HepG2 (cell line): ENCODE results near the gene EI24. TPM values are rescaled to one million over a fixed set of nuclear protein-coding genes. Genes with fewer than 3 reads are reported as not detected.

Experiments used
- ATAC-seq: fragments of 200-7000 bp; cut with Tn5 transposase; 3 replicates; pipeline ENCODE4 v1.9.1; 2020; ENCODE audit warnings: mild to moderate bottlenecking, moderate library complexity
- BruUV-seq: library from RNA; stranded (reverse); fragments of 400-500 nt; replicated peaks from 2 replicates; lab custom pipeline; 2021; lab: Mats Ljungman, UMichigan
- CTCF ChIA-PET: fragments of 300-600 bp; formaldehyde crosslinking; extraction: SDS; loops from one replicate; lab custom pipeline; 2021; ENCODE audit warnings: low total read pairs, inconsistent platforms, low intra/inter-chr PET ratio; lab: Yijun Ruan, JAX
- POLR2A ChIA-PET: fragments of 350-600 bp; sonication (Branson Sonifier 250); formaldehyde crosslinking; loops from one replicate; lab custom pipeline; 2020; ENCODE audit warnings: antibody characterized with exemption, inconsistent platforms; lab: Yijun Ruan, JAX
- DNase-seq: peaks from one replicate; pipeline ENCODE4 v3.0.0-alpha.2; 2015; ENCODE audit warnings: low spot score
- FAIRE-seq: peaks from 3 replicates; lab custom pipeline; 2011; peaks lifted over from hg19 to GRCh38; lab: Jason Lieb, UNC
- H2AFZ ChIP-seq: one replicate; pipeline ENCODE4 v1.6.1; 2011; ENCODE audit warnings: low read length, inconsistent platforms
- H3K27ac ChIP-seq: fragments of 300-600 bp; 3 replicates; pipeline ENCODE4 v1.8.0; 2011; ENCODE audit warnings: mixed run types, mild to moderate bottlenecking, mixed read lengths, low read length, inconsistent platforms; ENCODE audit not compliant: insufficient read depth; ENCODE audit errors: extremely low read length
- H3K27me3 ChIP-seq, 2 experiments: fragments of 200-600 bp in 1 of 2; 2 replicates in 1 of 2; 3 replicates in 1 of 2; pipeline versions ENCODE4 v1.6.0 to v1.8.0; 2011; ENCODE audit warnings: low read length in 2 of 2, mild to moderate bottlenecking in 2 of 2, moderate library complexity in 2 of 2, inconsistent platforms in 1 of 2; ENCODE audit not compliant: insufficient read depth in 2 of 2, control insufficient read depth in 1 of 2
- H3K36me3 ChIP-seq, 2 experiments: fragments of 200-600 bp in 1 of 2; replicated peaks in 1 of 2; 2 replicates in 1 of 2; 3 replicates in 1 of 2; pipeline versions ENCODE4 v1.5.1 to v1.8.0; 2011; ENCODE audit warnings: low read length in 2 of 2, inconsistent platforms in 1 of 2; ENCODE audit not compliant: insufficient read depth in 2 of 2, control insufficient read depth in 1 of 2
- H3K4me1 ChIP-seq: 2 replicates; pipeline ENCODE4 v1.5.1; 2012; ENCODE audit warnings: low read length, inconsistent platforms; ENCODE audit not compliant: insufficient read depth
- H3K4me2 ChIP-seq: 2 replicates; pipeline ENCODE4 v1.6.0; 2011; ENCODE audit warnings: low read depth, low read length, inconsistent platforms
- H3K4me3 ChIP-seq, 3 experiments: fragments of 200-600 bp in 1 of 3; sonication (generic), shearing (Covaris generic) in 1 of 3; replicated peaks in 1 of 3; 2 replicates each; pipeline ENCODE4 v1.5.1; 2011 to 2016; ENCODE audit warnings: low read length in 3 of 3, inconsistent platforms in 2 of 3, low read depth in 2 of 3, mild to moderate bottlenecking in 2 of 3, control low read depth in 1 of 3, mixed read lengths in 1 of 3; ENCODE audit not compliant: insufficient read depth in 1 of 3
- H3K79me2 ChIP-seq: one replicate; pipeline ENCODE4 v1.6.1; 2011; ENCODE audit warnings: low read length, inconsistent platforms; ENCODE audit not compliant: insufficient read depth
- H3K9ac ChIP-seq: 2 replicates; pipeline ENCODE4 v1.6.0; 2011; ENCODE audit warnings: mild to moderate bottlenecking, low read depth, low read length, inconsistent platforms; ENCODE audit not compliant: insufficient read depth
- H3K9me3 ChIP-seq: 2 replicates; pipeline ENCODE4 v1.5.1; 2012; ENCODE audit warnings: mild to moderate bottlenecking, low read length
- H4K20me1 ChIP-seq: 2 replicates; pipeline ENCODE4 v1.6.0; 2011; ENCODE audit warnings: inconsistent platforms, mild to moderate bottlenecking, low read length, moderate library complexity; ENCODE audit not compliant: insufficient read depth
- CREBL2 ChIP-seq: sonication (generic); formaldehyde crosslinking; IDR thresholded peaks from 2 replicates; pipeline ENCODE4 v1.8.1; 2023; ENCODE audit warnings: missing genetic modification reagents, mild to moderate bottlenecking, borderline replicate concordance
- E2F5 ChIP-seq: sonication (generic); formaldehyde crosslinking; conservative IDR thresholded peaks from 2 replicates; pipeline ENCODE4 v1.4.0; 2020; ENCODE audit warnings: missing genetic modification reagents
- HMGA1 ChIP-seq: sonication (generic); formaldehyde crosslinking; conservative IDR thresholded peaks from 2 replicates; pipeline ENCODE4 v1.4.0; 2020; ENCODE audit warnings: missing genetic modification reagents
- IRF2 ChIP-seq: IDR thresholded peaks from 2 replicates; pipeline ENCODE4 v1.6.1; 2018; ENCODE audit warnings: missing genetic modification reagents, missing compliant biosample characterization
- MIER3 ChIP-seq: IDR thresholded peaks from 2 replicates; pipeline ENCODE4 v1.6.1; 2016; ENCODE audit warnings: missing compliant biosample characterization, borderline replicate concordance
- PHF21A ChIP-seq: sonication (generic); formaldehyde crosslinking; IDR thresholded peaks from 2 replicates; pipeline ENCODE4 v1.5.0; 2020; ENCODE audit warnings: mild to moderate bottlenecking, missing genetic modification reagents
- RFX5 ChIP-seq: IDR thresholded peaks from 2 replicates; pipeline ENCODE4 v1.6.1; 2011; ENCODE audit warnings: low read depth, low read length, improper control_type of control experiment
- TFDP2 ChIP-seq: sonication (generic); formaldehyde crosslinking; IDR thresholded peaks from 2 replicates; pipeline ENCODE4 v1.4.0; 2020; ENCODE audit warnings: missing genetic modification reagents
- UBTF ChIP-seq: sonication (generic); formaldehyde crosslinking; IDR thresholded peaks from 2 replicates; pipeline ENCODE4 v1.4.0; 2020; ENCODE audit warnings: mild to moderate bottlenecking, missing genetic modification reagents
- ZNF138 ChIP-seq: sonication (generic); formaldehyde crosslinking; IDR thresholded peaks from 2 replicates; pipeline ENCODE4 v1.5.0; 2020; ENCODE audit warnings: mild to moderate bottlenecking, low read depth, missing genetic modification reagents
- ZNF367 ChIP-seq: sonication (generic); formaldehyde crosslinking; IDR thresholded peaks from 2 replicates; pipeline ENCODE4 v1.4.0; 2020; ENCODE audit warnings: missing genetic modification reagents, borderline replicate concordance
- ZNF451 ChIP-seq: sonication (generic); formaldehyde crosslinking; IDR thresholded peaks from 2 replicates; pipeline ENCODE4 v1.5.0; 2020; ENCODE audit warnings: mild to moderate bottlenecking, missing genetic modification reagents
- ZNF776 ChIP-seq: sonication (generic); formaldehyde crosslinking; IDR thresholded peaks from 2 replicates; pipeline ENCODE4 v1.4.0; 2020; ENCODE audit warnings: mild to moderate bottlenecking, missing genetic modification reagents
- ZNF792 ChIP-seq: IDR thresholded peaks from 2 replicates; pipeline ENCODE4 v1.6.1; 2016
- ZNF841 ChIP-seq: sonication (generic); formaldehyde crosslinking; IDR thresholded peaks from 2 replicates; pipeline ENCODE4 v1.8.1; 2023; ENCODE audit warnings: missing genetic modification reagents, borderline replicate concordance
- ZXDC ChIP-seq: sonication (generic); formaldehyde crosslinking; IDR thresholded peaks from 2 replicates; pipeline ENCODE4 v1.5.0; 2020; ENCODE audit warnings: mild to moderate bottlenecking, missing genetic modification reagents
- WGBS: methylation state at CpG from one replicate; pipeline ENCODE4 v1.1.6; 2017; ENCODE audit warnings: low lambda C conversion rate; 5-methylcytosine and 5-hydroxymethylcytosine counted together
- in situ Hi-C: cut with HindIII; loops from 2 replicates; pipeline ENCODE4 v1.10.0; 2017; ENCODE audit warnings: low pct_unique_long_range_greater_than_20kb; ENCODE audit not compliant: extremely low pct_ligation_motif_present
- intact Hi-C: fragments of 100-400 bp; cut with micrococcal nuclease; formaldehyde crosslinking; loops from one replicate; pipeline ENCODE4 v1.10.0; 2022; ENCODE audit not compliant: unreplicated experiment
- polyA plus RNA-seq, 8 experiments: library from polyadenylated mRNA; depleted of rRNA in 3 of 8; stranded (reverse) in 7 of 8; unstranded in 1 of 8; fragments of >200 nt; fragmentation: Illumina TruSeq in 4 of 8; extraction: Trizol in 4 of 8; gene quantifications; 2 replicates each; pipeline versions ENCODE4 v1.2.1 to v1.2.3, GENCODE V29; 2011 to 2016; ENCODE audit warnings: low read depth in 4 of 8, missing spikeins in 1 of 8, mixed read lengths in 1 of 8; ENCODE audit not compliant: insufficient read depth in 1 of 8
- total RNA-seq, 5 experiments: library from RNA; depleted of rRNA; stranded (reverse); fragments of >200 nt; fragmentation: Illumina TruSeq; extraction: Trizol; gene quantifications; 2 replicates each; pipeline ENCODE4 v1.2.3, GENCODE V29; 2016; ENCODE audit warnings: low read depth in 1 of 5

Gene EI24
- total and polyA plus RNA-seq, 2 of the 13 experiments (the other 11 are each of a cell fraction or from before 2014, with no cell fraction given), result 84.7 to 126 TPM

- Histone ChIP-seq H3K79me2 (no peaks in the 10 kb centered on the region), H3K4me3 (no peak overlapping the region), H2AFZ (no peak overlapping the region), H3K4me2 (no peak overlapping the region), H3K27me3 (no peaks in the 10 kb centered on the region; a peak in 1 of 5 replicates), H3K9ac (no peak overlapping the region), H3K4me1 (peaks cover 21% of the 10 kb centered on the region), H3K9me3 (no peaks in the 10 kb centered on the region), H4K20me1 (no peaks in the 10 kb centered on the region), H3K36me3 (no peaks in the 10 kb centered on the region), H3K27ac (no peak overlapping the region)
- TF ChIP-seq ZXDC (CRISPR knock-in tag) (no peak), ZNF451 (no peak), ZNF792 (CRISPR knock-in tag) (no peak), RFX5 (no peak), MIER3 (CRISPR knock-in tag) (no peak), TFDP2 (no peak), ZNF841 (no peak), E2F5 (no peak), PHF21A (CRISPR knock-in tag) (no peak), ZNF138 (CRISPR knock-in tag) (no peak), ZNF776 (CRISPR knock-in tag) (no peak), ZNF367 (CRISPR knock-in tag) (no peak), HMGA1 (no peak), IRF2 (CRISPR knock-in tag) (no peak), CREBL2 (no peak), UBTF (CRISPR knock-in tag) (no peak)
- WGBS, result 40% methylated on average over 3 of the region's 3 CpGs
- ATAC-seq (no peak), DNase-seq (no peak), FAIRE-seq (no peak)
- BruUV-seq, result no TSS peak
- in situ Hi-C loops (loop anchor here (10.0 kb wide), 1 partner anchor 315 kb away; no protein-coding TSS in a partner anchor), intact Hi-C loops (no loop called here)
- ChIA-PET CTCF (no interaction called here), POLR2A (no interaction called here)
Observed at GRCh38 chr11:125559888-125560287, 9.4 kb upstream of the EI24 start.
